ENCODE results near the gene TAF1C. TPM values are rescaled to one million over a fixed set of nuclear protein-coding genes. Genes with fewer than 3 reads are reported as not detected.

Gene TAF1C
- total and polyA plus RNA-seq, 2 donors from 2014 or later, result 24.7 to 64.7 TPM

DNA sequence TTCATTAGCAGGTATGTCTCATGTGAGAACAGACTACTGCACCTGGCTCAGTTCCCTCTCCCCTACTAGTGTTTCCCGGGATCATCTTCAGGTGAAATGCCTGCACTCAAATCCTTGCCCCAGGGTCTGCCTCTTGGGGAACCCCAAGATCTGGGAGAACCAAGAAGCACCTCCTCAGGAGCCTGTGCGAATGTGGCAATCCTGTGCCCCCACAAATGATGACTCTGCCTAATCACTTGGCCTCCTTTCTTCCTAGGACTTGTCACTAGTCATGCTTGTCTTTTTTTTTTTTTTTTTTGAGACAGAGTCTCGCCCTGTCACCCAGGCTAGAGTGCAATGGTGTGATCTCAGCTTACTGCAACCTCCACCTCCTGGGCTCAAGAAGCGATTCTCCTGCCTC is 25.8 kb upstream of the TAF1C start:
- FAIRE-seq (no peak), DNase-seq (no peak)
- TF ChIP-seq, protein P1, sequence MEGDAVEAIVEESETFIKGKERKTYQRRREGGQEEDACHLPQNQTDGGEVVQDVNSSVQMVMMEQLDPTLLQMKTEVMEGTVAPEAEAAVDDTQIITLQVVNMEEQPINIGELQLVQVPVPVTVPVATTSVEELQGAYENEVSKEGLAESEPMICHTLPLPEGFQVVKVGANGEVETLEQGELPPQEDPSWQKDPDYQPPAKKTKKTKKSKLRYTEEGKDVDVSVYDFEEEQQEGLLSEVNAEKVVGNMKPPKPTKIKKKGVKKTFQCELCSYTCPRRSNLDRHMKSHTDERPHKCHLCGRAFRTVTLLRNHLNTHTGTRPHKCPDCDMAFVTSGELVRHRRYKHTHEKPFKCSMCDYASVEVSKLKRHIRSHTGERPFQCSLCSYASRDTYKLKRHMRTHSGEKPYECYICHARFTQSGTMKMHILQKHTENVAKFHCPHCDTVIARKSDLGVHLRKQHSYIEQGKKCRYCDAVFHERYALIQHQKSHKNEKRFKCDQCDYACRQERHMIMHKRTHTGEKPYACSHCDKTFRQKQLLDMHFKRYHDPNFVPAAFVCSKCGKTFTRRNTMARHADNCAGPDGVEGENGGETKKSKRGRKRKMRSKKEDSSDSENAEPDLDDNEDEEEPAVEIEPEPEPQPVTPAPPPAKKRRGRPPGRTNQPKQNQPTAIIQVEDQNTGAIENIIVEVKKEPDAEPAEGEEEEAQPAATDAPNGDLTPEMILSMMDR (IDR thresholded peaks at IDR 0.05; ENCODE audit: borderline replicate concordance, extremely low read depth, insufficient read depth), result no peak
- H3K9ac ChIP-seq (ENCODE audit: low read length in 3 of 3), result no peak overlapping the region
- H3K9me3 ChIP-seq (ENCODE audit: control insufficient read depth in 2 of 3, insufficient read depth in 1 of 3, low read length in 3 of 3), result no peaks in the 10 kb centered on the region
- no peaks in the 10 kb centered on the region for H3K36me3 ChIP-seq (ENCODE audit: control insufficient read depth in 2 of 3, insufficient read depth in 3 of 3, low read length in 3 of 3)
- intact Hi-C loops (cut with DNase I), result no loop called here
- no peak overlapping the region for H3K4me3 ChIP-seq (ENCODE audit: low read length in 3 of 3)
- H3K27ac ChIP-seq (ENCODE audit: low read depth in 2 of 2, low read length in 2 of 2), result no peak overlapping the region
- no peaks in the 10 kb centered on the region for H3K27me3 ChIP-seq (ENCODE audit: control insufficient read depth, insufficient read depth, low read length)
- no peaks in the 10 kb centered on the region for H3K4me1 ChIP-seq (ENCODE audit: control insufficient read depth in 2 of 3, insufficient read depth in 2 of 3, low read depth in 1 of 3, low read length in 3 of 3)

DNA sequence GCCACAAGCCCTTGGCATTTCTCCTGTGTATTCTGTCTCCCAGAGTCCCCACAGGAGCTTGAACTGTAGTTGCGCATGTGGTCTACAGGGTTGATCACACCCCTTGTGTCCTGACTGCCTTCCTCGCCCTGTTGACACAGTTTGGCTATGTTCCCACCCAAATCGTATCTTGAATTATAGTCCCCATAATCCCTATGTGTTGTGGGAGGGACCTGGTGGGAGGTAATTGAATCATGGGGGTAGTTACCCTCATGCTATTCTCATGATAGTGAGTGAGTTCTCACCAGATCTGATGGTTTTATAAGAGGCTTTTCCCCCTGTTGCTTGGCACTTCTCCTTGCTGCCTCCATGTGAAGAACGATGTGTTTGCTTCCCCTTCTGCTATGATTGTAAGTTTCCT is 25.3 kb upstream of the TAF1C start:
- Histone ChIP-seq H3K9ac (ENCODE audit: low read length in 3 of 3) (no peak overlapping the region), H3K36me3 (ENCODE audit: control insufficient read depth in 2 of 3, insufficient read depth in 3 of 3, low read length in 3 of 3) (no peaks in the 10 kb centered on the region), H3K9me3 (ENCODE audit: control insufficient read depth in 2 of 3, insufficient read depth in 1 of 3, low read length in 3 of 3) (no peaks in the 10 kb centered on the region), H3K4me1 (ENCODE audit: control insufficient read depth in 2 of 3, insufficient read depth in 2 of 3, low read depth in 1 of 3, low read length in 3 of 3) (peaks cover 0 to under 1% (median 0%) of the 10 kb centered on the region in 3 donors), H3K27me3 (ENCODE audit: control insufficient read depth, insufficient read depth, low read length) (no peaks in the 10 kb centered on the region), H3K4me3 (ENCODE audit: low read length in 3 of 3) (no peak overlapping the region), H3K27ac (ENCODE audit: low read depth in 2 of 2, low read length in 2 of 2) (no peak overlapping the region)
- intact Hi-C loops (cut with DNase I), result no loop called here
- DNase-seq (no peak), FAIRE-seq (no peak)
- TF ChIP-seq, protein P1 (IDR thresholded peaks at IDR 0.05; ENCODE audit: borderline replicate concordance, extremely low read depth, insufficient read depth), result no peak

DNA sequence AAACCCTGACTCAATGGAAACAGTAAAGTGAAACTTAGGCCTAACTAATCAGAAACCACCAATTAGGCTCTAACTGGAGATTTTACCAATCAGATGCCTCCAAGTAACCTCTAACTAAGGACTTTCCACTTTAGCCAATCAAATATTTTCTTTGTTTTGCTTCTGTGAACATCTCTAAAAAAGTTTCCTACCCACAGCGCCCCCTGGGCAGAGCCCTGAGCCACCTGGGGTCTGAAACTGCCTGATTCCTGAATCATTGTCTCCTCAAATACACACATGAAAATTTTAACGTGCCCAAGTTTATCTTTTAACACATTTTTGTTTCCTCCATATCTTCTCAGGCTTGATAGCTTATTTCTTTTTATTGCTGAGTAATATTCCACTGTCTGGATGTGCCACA is 23.1 kb upstream of the TAF1C start:
- FAIRE-seq (no peak), DNase-seq (no peak)
- Histone ChIP-seq H3K9me3 (ENCODE audit: control insufficient read depth in 2 of 3, insufficient read depth in 1 of 3, low read length in 3 of 3) (no peaks in the 10 kb centered on the region), H3K4me3 (ENCODE audit: low read length in 3 of 3) (no peak overlapping the region), H3K4me1 (ENCODE audit: control insufficient read depth in 2 of 3, insufficient read depth in 2 of 3, low read depth in 1 of 3, low read length in 3 of 3) (peaks cover 0 to 3% (median 2%) of the 10 kb centered on the region in 3 donors), H3K9ac (ENCODE audit: low read length in 3 of 3) (no peak overlapping the region), H3K27ac (ENCODE audit: low read depth in 2 of 2, low read length in 2 of 2) (no peak overlapping the region), H3K36me3 (ENCODE audit: control insufficient read depth in 2 of 3, insufficient read depth in 3 of 3, low read length in 3 of 3) (no peaks in the 10 kb centered on the region), H3K27me3 (ENCODE audit: control insufficient read depth, insufficient read depth, low read length) (no peaks in the 10 kb centered on the region)
- intact Hi-C loops (cut with DNase I), result no loop called here
- TF ChIP-seq, protein P1 (IDR thresholded peaks at IDR 0.05; ENCODE audit: borderline replicate concordance, extremely low read depth, insufficient read depth), result no peak

DNA sequence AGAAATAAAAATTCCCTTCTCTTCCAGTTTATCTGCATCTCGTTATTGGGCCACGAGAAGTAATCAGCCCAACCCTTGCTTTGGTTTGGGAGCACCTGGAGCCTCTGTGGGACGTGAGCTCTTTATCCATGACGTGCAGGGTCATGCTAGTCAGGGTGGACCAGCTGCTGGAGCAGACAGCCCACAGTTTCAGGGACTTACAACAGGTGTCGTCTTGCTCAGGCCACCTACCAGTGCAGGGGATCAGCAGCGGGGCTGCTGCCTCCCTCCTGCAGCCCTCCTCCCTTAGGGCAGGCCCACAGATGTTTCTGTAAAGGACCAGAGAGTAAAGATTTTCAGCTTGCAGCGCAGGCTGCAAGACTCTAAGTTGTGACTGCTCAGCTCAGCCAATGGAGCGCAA is 21.0 kb upstream of the TAF1C start:
- no peak overlapping the region for H3K4me3 ChIP-seq (ENCODE audit: low read length in 3 of 3)
- intact Hi-C loops (cut with DNase I), result no loop called here
- no peak for DNase-seq
- no peaks in the 10 kb centered on the region for H3K27me3 ChIP-seq (ENCODE audit: control insufficient read depth, insufficient read depth, low read length)
- H3K9me3 ChIP-seq (ENCODE audit: control insufficient read depth in 2 of 3, insufficient read depth in 1 of 3, low read length in 3 of 3), result no peaks in the 10 kb centered on the region
- FAIRE-seq, result no peak
- no peak overlapping the region for H3K27ac ChIP-seq (ENCODE audit: low read depth in 2 of 2, low read length in 2 of 2)
- no peaks in the 10 kb centered on the region for H3K36me3 ChIP-seq (ENCODE audit: control insufficient read depth in 2 of 3, insufficient read depth in 3 of 3, low read length in 3 of 3)
- TF ChIP-seq, protein P1 (IDR thresholded peaks at IDR 0.05; ENCODE audit: borderline replicate concordance, extremely low read depth, insufficient read depth), result no peak
- peaks cover 0 to 3% (median 2%) of the 10 kb centered on the region in 3 donors for H3K4me1 ChIP-seq (ENCODE audit: control insufficient read depth in 2 of 3, insufficient read depth in 2 of 3, low read depth in 1 of 3, low read length in 3 of 3)
- no peak overlapping the region for H3K9ac ChIP-seq (ENCODE audit: low read length in 3 of 3)
